KOPT-K1 (cell line): ENCODE data around the gene UQCC2.

ENCODE experiments used
- H3K27ac ChIP-seq: fragments of 200-600 bp; sonication (generic); 2 replicates; pipeline ENCODE4 v1.5.1; 2016; ENCODE audit warnings: antibody characterized with exemption, mild to moderate bottlenecking, low read depth, low read length; ENCODE audit not compliant: poor library complexity, severe bottlenecking
- H3K36me3 ChIP-seq: fragments of 200-600 bp; sonication (generic); 2 replicates; pipeline ENCODE4 v1.5.1; 2017; ENCODE audit warnings: antibody characterized with exemption, mild to moderate bottlenecking, low read length, moderate library complexity; ENCODE audit not compliant: insufficient read depth
- H3K9me3 ChIP-seq: fragments of 200-600 bp; sonication (generic); 2 replicates; pipeline ENCODE4 v1.5.1; 2017; ENCODE audit warnings: antibody characterized with exemption, low read length, mild to moderate bottlenecking; ENCODE audit not compliant: insufficient read depth, poor library complexity, severe bottlenecking

Gene UQCC2

GRCh38 chr6:33686225-33686924 lies 25.1 kb downstream of the UQCC2 start:
- H3K27ac ChIP-seq, result no peak overlapping the region
- no peaks in the 10 kb centered on the region for H3K9me3 ChIP-seq
- peaks cover 99% of the 10 kb centered on the region for H3K36me3 ChIP-seq

GRCh38 chr6:33685411-33686224 lies 25.9 kb downstream of the UQCC2 start:
- Histone ChIP-seq H3K27ac (no peak overlapping the region), H3K36me3 (peaks cover 99% of the 10 kb centered on the region), H3K9me3 (no peaks in the 10 kb centered on the region)

- Histone ChIP-seq H3K36me3 (peaks cover 99% of the 10 kb centered on the region), H3K27ac (no peak overlapping the region), H3K9me3 (no peaks in the 10 kb centered on the region)
Measured at GRCh38 chr6:33684983-33685382, 26.5 kb downstream of the UQCC2 start.

GRCh38 chr6:33684428-33684896 lies 27.0 kb downstream of the UQCC2 start:
- Histone ChIP-seq H3K36me3 (peaks cover 99% of the 10 kb centered on the region), H3K27ac (no peak overlapping the region), H3K9me3 (no peaks in the 10 kb centered on the region)

- H3K27ac ChIP-seq, result no peak overlapping the region
- no peaks in the 10 kb centered on the region for H3K9me3 ChIP-seq
- peaks cover 99% of the 10 kb centered on the region for H3K36me3 ChIP-seq
Measured at GRCh38 chr6:33683576-33684427, 27.7 kb downstream of the UQCC2 start.

GRCh38 chr6:33683051-33683571 lies 28.4 kb downstream of the UQCC2 start:
- no peak overlapping the region for H3K27ac ChIP-seq
- H3K9me3 ChIP-seq, result no peaks in the 10 kb centered on the region
- peaks cover 100% of the 10 kb centered on the region for H3K36me3 ChIP-seq

- H3K27ac ChIP-seq, result no peak overlapping the region
- peaks cover 100% of the 10 kb centered on the region for H3K36me3 ChIP-seq
- no peaks in the 10 kb centered on the region for H3K9me3 ChIP-seq
Measured at GRCh38 chr6:33682341-33682740, 29.2 kb downstream of the UQCC2 start.

- Histone ChIP-seq H3K36me3 (peaks cover 100% of the 10 kb centered on the region), H3K9me3 (no peaks in the 10 kb centered on the region), H3K27ac (no peak overlapping the region)
Measured at GRCh38 chr6:33679761-33680160, 31.7 kb downstream of the UQCC2 start.

- Histone ChIP-seq H3K36me3 (peaks cover 100% of the 10 kb centered on the region), H3K27ac (no peak overlapping the region), H3K9me3 (no peaks in the 10 kb centered on the region)
Measured at GRCh38 chr6:33678932-33679490, 32.5 kb downstream of the UQCC2 start.

- Histone ChIP-seq H3K36me3 (peaks cover 100% of the 10 kb centered on the region), H3K27ac (no peak overlapping the region), H3K9me3 (no peaks in the 10 kb centered on the region)
Measured at GRCh38 chr6:33678233-33678931, 33.1 kb downstream of the UQCC2 start.

- H3K36me3 ChIP-seq, result peaks cover 100% of the 10 kb centered on the region
- H3K9me3 ChIP-seq, result no peaks in the 10 kb centered on the region
- H3K27ac ChIP-seq, result no peak overlapping the region
Measured at GRCh38 chr6:33677689-33678088, 33.8 kb downstream of the UQCC2 start.

- peaks cover 99% of the 10 kb centered on the region for H3K36me3 ChIP-seq
- H3K27ac ChIP-seq, result no peak overlapping the region
- H3K9me3 ChIP-seq, result no peaks in the 10 kb centered on the region
Measured at GRCh38 chr6:33677143-33677660, 34.3 kb downstream of the UQCC2 start.

GRCh38 chr6:33676416-33677142 lies 34.9 kb downstream of the UQCC2 start:
- H3K27ac ChIP-seq, result no peak overlapping the region
- no peaks in the 10 kb centered on the region for H3K9me3 ChIP-seq
- H3K36me3 ChIP-seq, result peaks cover 99% of the 10 kb centered on the region
